Thoracic aorta (tissue), 2 donors: ENCODE measurements around the gene INIP. TPM values are rescaled to one million over a fixed set of nuclear protein-coding genes. Genes with fewer than 3 reads are reported as not detected.

ENCODE experiments used
- ATAC-seq: fragments of 150-250 bp; one replicate; pipeline ENCODE4 v1.8.0; 2017; ENCODE audit warnings: low read depth; ENCODE audit not compliant: insufficient number of reproducible peaks, low FRiP score
- DNase-seq: peaks from one replicate; pipeline ENCODE4 v3.0.0-alpha.2; 2020; ENCODE audit warnings: low spot score
- H3K27ac ChIP-seq, 2 donors: fragments of 200-600 bp; sonication (generic); 1 replicate in 1 of 2; 2 replicates in 1 of 2; pipeline ENCODE4 v1.5.1; 2016; ENCODE audit warnings: mild to moderate bottlenecking in 2 of 2, moderate library complexity in 2 of 2
- H3K27me3 ChIP-seq: fragments of 200-600 bp; sonication (generic); replicated peaks from 2 replicates; pipeline ENCODE4 v1.6.0; 2016; ENCODE audit warnings: mild to moderate bottlenecking; ENCODE audit not compliant: insufficient read depth
- H3K36me3 ChIP-seq: fragments of 200-600 bp; sonication (generic); one replicate; pipeline ENCODE4 v1.5.1; 2016
- H3K4me1 ChIP-seq, 2 donors: fragments of 200-600 bp; sonication (generic); 1 replicate in 1 of 2; 2 replicates in 1 of 2; pipeline versions ENCODE4 v1.5.1 to v1.6.0; 2016; ENCODE audit warnings: low read depth in 2 of 2, mild to moderate bottlenecking in 1 of 2; ENCODE audit not compliant: control insufficient read depth in 1 of 2
- H3K4me3 ChIP-seq: fragments of 200-600 bp; sonication (generic); 2 replicates; pipeline ENCODE4 v1.5.1; 2016; ENCODE audit warnings: mild to moderate bottlenecking
- H3K9me3 ChIP-seq: fragments of 200-600 bp; sonication (generic); 2 replicates; pipeline ENCODE4 v1.5.1; 2016
- CTCF ChIP-seq: fragments of 200-600 bp; sonication (generic); IDR thresholded peaks from one replicate; pipeline ENCODE4 v1.5.1; 2019; ENCODE audit warnings: antibody characterized with exemption
- total RNA-seq, 2 donors: library from RNA; depleted of rRNA; stranded (reverse); fragments of >200 nt; gene quantifications; one replicate each; pipeline versions ENCODE4 v1.1.0 to v1.2.3, GENCODE V29; 2016

The INIP gene
- total RNA-seq, 2 donors from 2014 or later: 16.1 to 21.6 TPM

- Histone ChIP-seq H3K9me3 (no peaks in the 10 kb centered on the region), H3K27ac (no peak overlapping the region), H3K4me1 (no peaks in the 10 kb centered on the region), H3K4me3 (no peak overlapping the region), H3K36me3 (peaks cover 4% of the 10 kb centered on the region), H3K27me3 (no peaks in the 10 kb centered on the region)
- DNase-seq (no peak), ATAC-seq (no peak)
- TF ChIP-seq CTCF: no peak
These were observed 12.0 kb downstream of the INIP start for GRCh38 chr9:112705768-112706427.

GRCh38 chr9:112703304-112703703 is 14.6 kb downstream of the INIP start:
- Histone ChIP-seq H3K27ac (no peak overlapping the region), H3K4me3 (no peak overlapping the region)
- no peak for TF ChIP-seq CTCF

GRCh38 chr9:112700085-112700484 is 17.8 kb downstream of the INIP start:
- Histone ChIP-seq H3K27me3 (no peaks in the 10 kb centered on the region), H3K4me1 (no peaks in the 10 kb centered on the region), H3K9me3 (no peaks in the 10 kb centered on the region), H3K27ac (no peak overlapping the region), H3K36me3 (no peaks in the 10 kb centered on the region), H3K4me3 (no peak overlapping the region)
- TF ChIP-seq CTCF: no peak
- DNase-seq (no peak), ATAC-seq (no peak)

More at GRCh38 chr9:112703304-112703703, 14.6 kb downstream of the INIP start:
- Histone ChIP-seq H3K9me3 (no peaks in the 10 kb centered on the region), H3K36me3 (no peaks in the 10 kb centered on the region), H3K4me1 (no peaks in the 10 kb centered on the region), H3K27me3 (no peaks in the 10 kb centered on the region)
- ATAC-seq: no peak
- no peak for DNase-seq

- ATAC-seq (no peak), DNase-seq (no peak)
- no peaks in the 10 kb centered on the region for H3K36me3 ChIP-seq
- H3K4me1 ChIP-seq: no peaks in the 10 kb centered on the region
- H3K9me3 ChIP-seq: no peaks in the 10 kb centered on the region
- H3K4me3 ChIP-seq: no peak overlapping the region
- H3K27me3 ChIP-seq: no peaks in the 10 kb centered on the region
- H3K27ac ChIP-seq: no peak overlapping the region
- no peak for TF ChIP-seq CTCF
These were observed 18.7 kb downstream of the INIP start for GRCh38 chr9:112699230-112699629.

GRCh38 chr9:112696461-112696860 is 21.5 kb downstream of the INIP start:
- H3K4me3 ChIP-seq: no peak overlapping the region

More at GRCh38 chr9:112696461-112696860, 21.5 kb downstream of the INIP start:
- peaks cover 6% of the 10 kb centered on the region for H3K36me3 ChIP-seq
- no peak overlapping the region for H3K27ac ChIP-seq
- DNase-seq (no peak), ATAC-seq (no peak)
- no peaks in the 10 kb centered on the region for H3K27me3 ChIP-seq
- H3K9me3 ChIP-seq: no peaks in the 10 kb centered on the region
- TF ChIP-seq CTCF: no peak
- H3K4me1 ChIP-seq: no peaks in the 10 kb centered on the region
